AG09319 (cell line): Measurements from ENCODE around the gene ATP6V0D1.

ENCODE experiments used
- DNase-seq: peaks from one replicate; pipeline ENCODE4 v3.0.0-alpha.2; 2010; ENCODE audit warnings: low read depth; ENCODE audit errors: extremely low read depth
- TF ChIP-seq, protein P1 (sequence below): IDR thresholded peaks from 2 replicates; pipeline ENCODE4 v1.5.1; 2011; ENCODE audit warnings: low read depth, mild to moderate bottlenecking, inconsistent platforms, low read length, moderate library complexity

The ATP6V0D1 gene

GRCh38 chr16:67442581-67443255 is 38.2 kb downstream of the ATP6V0D1 start:
- no peak for DNase-seq
- TF ChIP-seq, protein P1, sequence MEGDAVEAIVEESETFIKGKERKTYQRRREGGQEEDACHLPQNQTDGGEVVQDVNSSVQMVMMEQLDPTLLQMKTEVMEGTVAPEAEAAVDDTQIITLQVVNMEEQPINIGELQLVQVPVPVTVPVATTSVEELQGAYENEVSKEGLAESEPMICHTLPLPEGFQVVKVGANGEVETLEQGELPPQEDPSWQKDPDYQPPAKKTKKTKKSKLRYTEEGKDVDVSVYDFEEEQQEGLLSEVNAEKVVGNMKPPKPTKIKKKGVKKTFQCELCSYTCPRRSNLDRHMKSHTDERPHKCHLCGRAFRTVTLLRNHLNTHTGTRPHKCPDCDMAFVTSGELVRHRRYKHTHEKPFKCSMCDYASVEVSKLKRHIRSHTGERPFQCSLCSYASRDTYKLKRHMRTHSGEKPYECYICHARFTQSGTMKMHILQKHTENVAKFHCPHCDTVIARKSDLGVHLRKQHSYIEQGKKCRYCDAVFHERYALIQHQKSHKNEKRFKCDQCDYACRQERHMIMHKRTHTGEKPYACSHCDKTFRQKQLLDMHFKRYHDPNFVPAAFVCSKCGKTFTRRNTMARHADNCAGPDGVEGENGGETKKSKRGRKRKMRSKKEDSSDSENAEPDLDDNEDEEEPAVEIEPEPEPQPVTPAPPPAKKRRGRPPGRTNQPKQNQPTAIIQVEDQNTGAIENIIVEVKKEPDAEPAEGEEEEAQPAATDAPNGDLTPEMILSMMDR, result no peak

DNA sequence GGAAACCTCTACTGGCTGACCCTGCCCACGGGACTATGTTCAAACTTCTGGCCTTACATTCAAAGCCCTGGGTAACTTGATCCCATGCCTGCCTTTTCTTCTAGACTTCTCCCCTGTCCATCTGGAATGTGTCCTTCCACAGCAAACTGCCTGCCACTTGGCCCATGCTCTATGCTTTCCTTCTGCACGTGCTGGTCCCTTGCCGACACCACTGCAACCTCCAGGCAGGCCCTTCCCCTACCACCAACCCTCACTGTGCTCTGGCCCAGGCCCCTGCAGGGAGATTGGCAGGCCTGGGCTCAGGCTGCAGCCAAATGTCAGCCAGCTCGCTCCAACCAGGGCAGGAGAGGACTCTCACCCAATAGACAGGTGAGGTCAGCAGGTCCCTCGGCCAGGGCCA is 39.0 kb downstream of the ATP6V0D1 start:
- DNase-seq, result no peak
- TF ChIP-seq, protein P1, result no peak

DNA sequence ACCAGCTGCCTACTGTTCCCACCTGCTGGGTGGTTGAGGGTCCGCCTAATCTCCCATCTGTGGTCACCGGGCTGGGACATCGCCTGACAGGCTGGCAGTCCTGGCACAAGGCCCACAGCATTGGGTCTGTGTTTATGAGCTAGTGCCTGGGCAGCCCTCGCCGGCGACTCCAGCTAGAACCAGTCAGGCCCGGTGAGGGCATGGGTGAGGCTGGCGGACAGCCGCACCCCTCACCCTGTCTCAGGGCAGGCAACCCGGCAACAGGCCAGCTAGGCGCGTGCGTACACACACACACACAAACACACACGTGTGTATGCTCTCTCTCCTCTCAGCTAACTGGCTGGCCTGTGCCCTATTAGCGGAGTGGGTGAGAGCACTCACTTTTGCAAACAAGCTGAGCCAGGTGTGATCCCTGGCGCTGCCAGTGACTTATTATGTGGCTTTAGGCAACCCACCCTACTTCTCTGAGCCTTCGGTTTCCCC is 39.6 kb downstream of the ATP6V0D1 start:
- TF ChIP-seq, protein P1, result no peak
- no peak for DNase-seq

GRCh38 chr16:67438824-67439393 is 42.0 kb downstream of the ATP6V0D1 start:
- TF ChIP-seq, protein P1, result no peak
- no peak for DNase-seq

- TF ChIP-seq, protein P1, result no peak
- no peak for DNase-seq
Observed at GRCh38 chr16:67438098-67438791, 42.7 kb downstream of the ATP6V0D1 start.

- TF ChIP-seq, protein P1, result no peak
- DNase-seq, result no peak
Observed at GRCh38 chr16:67437513-67437912, 43.4 kb downstream of the ATP6V0D1 start.

- TF ChIP-seq, protein P1, result no peak
- no peak for DNase-seq
Observed at GRCh38 chr16:67436640-67437193, 44.2 kb downstream of the ATP6V0D1 start.
